Breast epithelium (tissue), 3 donors: Measurements from ENCODE around the gene CCDC87.

Source experiments
- CTCF ChIP-seq, 3 donors: fragments of 450-650 bp; IDR thresholded peaks; one replicate each; pipeline ENCODE4 v1.5.1; 2016 to 2017; ENCODE audit warnings: antibody characterized with exemption in 3 of 3, mild to moderate bottlenecking in 3 of 3, moderate library complexity in 3 of 3
- POLR2A ChIP-seq: fragments of 450-650 bp; IDR thresholded peaks from one replicate; pipeline ENCODE4 v1.6.1; 2016; ENCODE audit warnings: antibody characterized with exemption, mild to moderate bottlenecking, moderate library complexity
- POLR2AphosphoS5 ChIP-seq, 3 donors: sonication (generic); formaldehyde crosslinking; IDR thresholded peaks; one replicate each; pipeline ENCODE4 v1.6.1; 2017; ENCODE audit warnings: antibody characterized with exemption in 3 of 3

- TF ChIP-seq POLR2AphosphoS5 (IDR thresholded peaks at IDR 0.05) = no peak
- no peak for TF ChIP-seq CTCF (IDR thresholded peaks at IDR 0.05)
- TF ChIP-seq POLR2A = no peak
These were observed 49.0 kb upstream of the CCDC87 start for GRCh38 chr11:66641834-66642233.
